Measurements from ENCODE around the gene THBS4.
"Not testable (repeated sequence)": the region's sequence is repeated elsewhere in the genome, so short reads cannot be mapped to it uniquely, and the experiment has no call there.

Gene THBS4

GRCh38 chr5:80076131-80077050 lies 41.2 kb downstream of the THBS4 start:
- DNase-seq (ENCODE audit: low read depth), result no peak

DNA sequence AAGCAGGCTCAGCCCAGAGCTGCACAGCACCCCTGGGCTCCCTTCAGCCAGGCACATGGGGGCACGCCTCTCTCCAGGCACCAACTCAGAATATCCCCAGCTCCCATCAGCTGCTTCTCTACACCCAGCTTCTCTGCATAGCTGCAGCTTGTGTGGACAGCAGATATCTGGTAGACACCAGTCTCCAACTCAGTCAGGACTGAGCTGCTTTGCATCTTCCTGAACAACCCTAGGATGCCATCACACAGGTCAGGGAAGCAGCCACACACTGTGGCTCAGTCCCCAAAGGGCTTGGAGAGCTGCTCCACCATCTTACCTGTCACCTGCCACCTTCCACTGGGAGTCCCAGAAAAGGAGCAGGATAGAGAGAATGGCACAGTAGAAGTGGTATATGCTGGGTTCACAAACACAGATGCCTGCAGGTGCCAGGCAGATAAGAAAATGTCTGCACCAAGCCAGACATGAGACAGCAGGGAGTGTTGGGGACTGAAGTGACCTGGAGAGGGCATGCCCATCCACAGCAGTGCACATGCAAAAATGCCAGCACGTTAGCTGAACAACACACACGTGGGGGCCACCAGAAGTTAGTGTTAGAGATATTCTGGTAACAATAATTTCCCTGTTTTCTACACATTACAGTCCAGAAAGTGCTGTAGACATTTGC lies 42.0 kb downstream of the THBS4 start:
- DNase-seq (ENCODE audit: low read depth), result no peak

GRCh38 chr5:80078921-80079320 lies 43.8 kb downstream of the THBS4 start:
- no peak for DNase-seq (ENCODE audit: low read depth)

- no peak for DNase-seq (ENCODE audit: low read depth)
Measured at GRCh38 chr5:80082281-80082680, 47.1 kb downstream of the THBS4 start.

GRCh38 chr5:80082731-80083100 lies 47.6 kb downstream of the THBS4 start:
- peak; percentile 35 for DNase-seq (ENCODE audit: low read depth)

GRCh38 chr5:80083101-80083890 lies 48.1 kb downstream of the THBS4 start:
- DNase-seq (ENCODE audit: low read depth), result no peak

GRCh38 chr5:80090884-80091166 lies 55.7 kb downstream of the THBS4 start:
- DNase-seq (ENCODE audit: low read depth), result no peak

DNA sequence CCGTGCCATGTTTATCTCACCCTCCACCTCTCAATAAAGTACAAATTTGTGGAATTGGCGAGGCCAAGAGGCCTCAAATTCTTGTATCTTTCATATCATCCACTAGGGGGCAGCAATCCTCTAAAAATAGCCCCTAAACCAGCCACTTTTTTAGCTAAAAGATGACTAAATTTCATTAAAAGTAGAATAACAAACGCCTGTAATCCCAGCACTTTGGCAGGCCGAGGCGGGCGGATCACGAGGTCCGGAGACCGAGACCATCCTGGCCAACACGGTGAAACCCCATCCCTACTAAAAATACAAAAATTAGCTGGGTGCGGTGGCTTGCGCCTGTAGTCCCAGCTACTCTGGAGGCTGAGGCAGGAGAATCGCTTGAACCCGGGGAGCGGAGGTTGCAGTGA lies 56.6 kb downstream of the THBS4 start:
- DNase-seq (ENCODE audit: low read depth), result not testable (repeated sequence)

DNA sequence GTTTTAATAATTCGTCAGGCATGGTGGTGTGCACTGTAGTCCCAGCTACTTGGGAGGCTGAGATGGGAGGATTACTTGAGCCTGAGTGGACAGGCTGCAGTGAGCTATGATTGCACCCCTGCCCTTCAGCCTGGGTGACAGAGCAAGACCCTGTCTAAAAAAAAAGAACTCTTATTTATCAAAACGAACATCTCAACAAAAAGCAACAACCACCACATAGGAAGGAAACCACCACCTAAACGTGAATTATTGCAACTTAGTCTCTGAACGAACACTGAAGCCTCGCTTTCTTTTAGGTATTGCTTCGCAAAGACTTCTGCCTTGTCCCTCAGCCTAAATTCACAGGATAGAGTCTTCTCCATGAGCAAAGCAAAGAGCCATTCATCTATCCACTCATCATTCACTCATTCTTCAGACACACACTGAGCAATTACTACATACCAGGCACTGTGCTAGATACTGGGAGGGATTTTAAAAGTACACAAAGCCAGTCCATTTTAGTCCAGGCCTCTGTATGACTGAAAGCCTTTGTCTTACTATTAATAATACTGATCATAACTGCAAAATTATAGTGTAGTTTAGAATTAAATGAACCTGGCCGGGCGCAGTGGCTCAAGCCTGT lies 57.4 kb downstream of the THBS4 start:
- no peak for DNase-seq (ENCODE audit: low read depth)

- DNase-seq (ENCODE audit: low read depth), result no peak
Measured at GRCh38 chr5:80093796-80094195, 58.6 kb downstream of the THBS4 start.

- DNase-seq (ENCODE audit: low read depth), result no peak
Measured at GRCh38 chr5:80094236-80094738, 59.1 kb downstream of the THBS4 start.

GRCh38 chr5:80097451-80097850 lies 62.3 kb downstream of the THBS4 start:
- no peak for DNase-seq (ENCODE audit: low read depth)

- DNase-seq (ENCODE audit: low read depth), result no peak
Measured at GRCh38 chr5:80101993-80102392, 66.8 kb downstream of the THBS4 start.

DNA sequence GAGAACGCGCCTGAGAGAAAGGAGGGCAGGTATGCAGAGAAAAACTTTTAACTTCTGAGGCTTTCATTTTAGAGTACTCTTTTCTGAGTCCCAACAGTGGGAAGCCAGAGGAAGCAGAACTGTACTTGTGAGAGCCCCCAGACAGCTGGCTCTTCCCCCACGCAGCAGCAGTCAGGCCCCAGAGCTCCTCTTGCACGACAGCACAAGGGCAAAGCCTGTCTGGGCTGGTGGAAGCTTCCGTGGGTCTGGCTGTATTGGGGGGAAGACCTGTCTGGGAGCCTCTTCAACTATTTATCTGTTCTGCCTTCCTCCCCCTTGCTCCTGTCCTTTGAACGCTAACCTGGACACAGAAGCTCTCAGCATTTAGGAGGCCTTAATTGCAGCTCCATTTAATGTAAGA lies 68.2 kb downstream of the THBS4 start:
- DNase-seq (ENCODE audit: low read depth), result no peak

- DNase-seq (ENCODE audit: low read depth), result no peak
Measured at GRCh38 chr5:80105698-80106439, 70.7 kb downstream of the THBS4 start.

- DNase-seq (ENCODE audit: low read depth), result no peak
Measured at GRCh38 chr5:80106916-80107315, 71.8 kb downstream of the THBS4 start.

GRCh38 chr5:80109646-80110478 lies 74.7 kb downstream of the THBS4 start:
- no peak for DNase-seq (ENCODE audit: low read depth)

GRCh38 chr5:80111376-80111990 lies 76.3 kb downstream of the THBS4 start:
- not testable (repeated sequence) for DNase-seq (ENCODE audit: low read depth)

- DNase-seq (ENCODE audit: low read depth), result no peak
Measured at GRCh38 chr5:80114860-80115259, 79.7 kb downstream of the THBS4 start.

- no peak for DNase-seq (ENCODE audit: low read depth)
Measured at GRCh38 chr5:80116000-80116399, 80.9 kb downstream of the THBS4 start.

Data from activated T-helper 9 cell treated with anti-CD3 and anti-CD28 coated beads, Interleukin-2, amount 50 U/mL, for 16 hours (primary cell).